GM21717 (cell line): ENCODE measurements around the gene TNFRSF18.
"Not testable (repeated sequence)": the region's sequence is repeated elsewhere in the genome, so short reads cannot be mapped to it uniquely, and the experiment has no call there.

ENCODE experiments used
- ATAC-seq: cut with Tn5 transposase; IDR thresholded peaks from one replicate; pipeline ENCODE4 v1.9.1; 2021; ENCODE audit warnings: mild to moderate bottlenecking, moderate library complexity; ENCODE audit not compliant: unreplicated experiment

TNFRSF18 gene, protein sequence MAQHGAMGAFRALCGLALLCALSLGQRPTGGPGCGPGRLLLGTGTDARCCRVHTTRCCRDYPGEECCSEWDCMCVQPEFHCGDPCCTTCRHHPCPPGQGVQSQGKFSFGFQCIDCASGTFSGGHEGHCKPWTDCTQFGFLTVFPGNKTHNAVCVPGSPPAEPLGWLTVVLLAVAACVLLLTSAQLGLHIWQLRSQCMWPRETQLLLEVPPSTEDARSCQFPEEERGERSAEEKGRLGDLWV

DNA sequence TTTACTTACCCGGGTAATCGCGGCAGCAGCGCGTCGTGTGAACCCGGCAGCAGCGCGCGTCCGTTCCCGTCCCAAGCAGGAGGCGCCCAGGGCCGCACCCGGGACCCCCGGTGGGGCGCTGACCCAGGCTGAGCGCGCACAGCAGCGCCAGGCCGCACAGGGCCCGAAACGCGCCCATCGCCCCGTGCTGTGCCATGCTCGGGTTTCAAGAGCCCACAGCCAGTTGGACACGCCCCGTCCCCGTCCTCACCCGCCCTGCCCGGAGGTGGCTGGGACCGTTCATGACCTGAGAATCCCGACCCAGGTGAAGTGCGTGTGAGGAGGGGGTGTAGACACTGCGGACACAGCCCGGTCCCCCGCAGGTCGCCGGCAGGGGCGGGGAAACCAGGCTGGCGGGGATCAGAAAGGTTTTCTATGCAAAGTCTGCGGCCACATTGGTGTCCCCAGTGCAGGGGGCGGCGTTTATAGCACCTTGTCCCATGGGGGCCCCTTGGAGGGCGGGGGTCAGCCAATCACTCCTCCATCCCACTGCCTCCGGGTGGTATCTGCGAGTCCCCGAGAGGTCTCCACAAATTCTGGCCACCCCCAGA lies at the start of gene TNFRSF18:
Gene TNFRSF18, minus strand, starts transcription at position 217 of the 590 bp plus-strand sequence. Its CDS starts 21 bp downstream, at position 196.
- no peak for ATAC-seq

DNA sequence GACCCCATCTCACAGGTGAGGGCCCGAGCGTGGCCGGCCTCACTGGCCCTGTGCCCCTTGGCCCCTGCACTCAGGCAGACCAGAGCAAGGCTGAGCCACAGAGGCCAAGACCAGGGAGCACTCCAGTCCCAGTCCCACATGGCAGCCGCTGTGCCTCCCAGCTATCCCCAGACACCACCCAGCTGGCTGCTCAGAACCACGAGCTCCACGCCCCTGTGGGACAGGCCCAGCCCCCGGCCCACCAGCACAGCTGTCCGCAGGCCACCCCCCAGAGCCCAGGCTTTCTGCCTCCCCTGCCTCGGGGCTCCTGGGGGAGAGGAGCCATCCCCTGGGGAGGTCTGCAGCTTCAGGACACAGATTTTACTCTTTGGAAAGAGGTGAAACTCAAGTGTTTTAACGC lies 49.2 kb upstream of the TNFRSF18 start:
- ATAC-seq = no peak

DNA sequence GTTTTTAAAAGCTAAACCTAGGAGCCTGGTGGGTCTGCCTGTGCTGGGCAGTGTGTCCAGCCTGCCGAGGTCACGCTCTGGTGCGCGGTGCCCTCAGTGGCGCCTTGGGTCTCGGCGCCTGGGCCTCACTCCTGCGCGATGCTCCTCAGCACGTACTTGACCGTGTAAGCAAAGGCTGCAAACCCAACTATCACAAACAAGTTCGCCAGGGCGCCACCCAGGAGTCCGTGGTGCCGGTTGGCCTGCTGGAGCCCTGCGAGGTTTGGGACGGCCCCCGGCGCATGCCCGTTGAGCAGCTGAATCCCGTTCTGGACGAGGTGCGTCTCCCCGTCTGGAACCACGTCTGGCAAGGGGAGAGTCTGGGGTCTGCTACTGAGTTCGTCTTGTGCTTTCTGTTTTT lies 48.7 kb upstream of the TNFRSF18 start:
- no peak for ATAC-seq

DNA sequence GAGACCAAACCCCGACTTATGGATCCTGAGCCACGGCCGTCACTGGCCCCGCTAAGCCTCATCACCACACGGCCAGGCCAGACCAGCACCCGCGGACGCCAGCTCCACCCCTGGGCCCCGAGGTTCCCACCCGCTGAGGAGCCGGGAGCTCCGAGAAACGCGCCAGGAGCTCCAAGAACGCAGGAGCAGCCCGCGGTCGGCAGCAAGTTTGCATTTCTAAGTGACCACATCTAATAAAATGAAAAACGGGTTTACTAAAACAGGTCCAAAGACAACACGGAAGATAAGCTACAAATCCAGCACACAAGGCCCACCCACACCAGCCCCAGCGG lies 48.2 kb upstream of the TNFRSF18 start:
- no peak for ATAC-seq

DNA sequence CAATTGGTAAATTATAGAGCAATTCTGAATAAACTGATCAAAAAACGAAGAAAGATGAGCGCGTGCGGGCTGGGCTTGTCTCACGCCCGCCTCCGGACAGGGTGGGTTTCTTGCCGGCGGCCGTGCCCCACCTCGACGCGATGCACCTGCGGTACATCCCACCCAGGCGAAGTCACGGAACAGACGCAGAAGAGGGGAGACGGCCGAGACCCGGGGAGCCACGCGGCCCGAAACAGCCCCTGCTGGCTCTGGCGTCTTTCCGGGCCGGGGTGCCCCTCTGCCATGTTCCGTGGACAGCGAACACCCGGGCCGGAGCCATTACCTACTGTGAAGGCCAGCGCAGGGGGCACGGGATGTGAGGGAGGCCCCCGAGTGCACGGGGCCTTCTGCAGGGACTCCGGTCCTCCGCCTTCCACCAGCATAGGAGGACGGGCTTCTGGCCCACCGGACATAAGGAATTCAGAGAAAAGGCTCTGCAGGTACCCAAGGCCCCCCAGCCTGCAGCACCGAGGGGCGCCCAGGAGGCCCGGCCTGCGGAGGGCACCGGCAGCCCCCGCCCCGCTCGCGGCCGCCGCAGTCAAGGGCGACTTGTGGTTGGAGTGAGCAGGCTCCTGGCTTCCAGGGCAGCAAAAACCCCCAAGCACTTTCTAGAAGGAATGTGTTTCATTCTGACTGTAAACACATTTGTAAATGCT lies 47.7 kb upstream of the TNFRSF18 start:
- ATAC-seq = no peak

DNA sequence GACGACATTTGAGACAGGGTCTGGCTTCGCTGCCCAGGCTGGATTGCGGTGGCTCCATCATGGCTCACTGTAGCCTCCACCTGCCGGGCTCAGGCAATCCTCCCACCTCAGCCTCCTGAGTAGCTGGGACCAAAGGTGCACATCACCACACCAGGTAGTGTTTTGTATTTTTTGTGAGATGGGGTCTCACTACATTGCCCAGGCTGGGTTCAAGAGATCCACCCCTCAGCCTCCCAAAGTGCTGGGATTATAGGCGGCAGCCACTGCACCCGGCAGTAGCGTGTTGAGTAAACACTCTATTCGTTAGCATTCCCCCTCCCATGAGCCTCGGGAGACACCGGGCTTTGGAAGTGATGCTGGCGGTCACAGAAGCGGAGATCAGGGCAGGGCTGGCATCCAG lies 46.9 kb upstream of the TNFRSF18 start:
- ATAC-seq = no peak

DNA sequence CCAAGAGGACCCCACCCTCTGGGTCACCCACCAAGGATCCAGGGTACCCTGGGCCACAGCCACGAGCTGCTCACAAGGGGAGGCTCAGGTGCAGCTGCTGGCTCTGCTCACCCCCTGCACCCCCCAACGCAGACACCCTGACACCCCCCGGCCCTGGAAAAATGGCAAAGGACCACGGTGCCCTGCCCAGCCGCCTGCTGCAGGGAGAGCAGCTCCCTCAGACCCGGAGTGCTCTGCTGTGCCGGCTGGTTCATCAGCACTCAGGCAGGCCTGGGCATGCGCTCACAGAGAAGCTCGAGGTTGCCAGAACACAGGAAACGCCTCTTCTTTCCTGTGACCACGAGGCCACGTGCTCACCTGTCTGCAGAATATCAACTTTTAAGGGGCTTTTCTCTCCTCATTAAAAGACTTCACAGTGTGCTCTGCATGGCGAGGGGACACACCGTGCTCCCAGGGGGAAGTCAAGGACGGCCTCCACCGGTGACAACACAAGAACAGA lies 44.4 kb upstream of the TNFRSF18 start:
- ATAC-seq = no peak

DNA sequence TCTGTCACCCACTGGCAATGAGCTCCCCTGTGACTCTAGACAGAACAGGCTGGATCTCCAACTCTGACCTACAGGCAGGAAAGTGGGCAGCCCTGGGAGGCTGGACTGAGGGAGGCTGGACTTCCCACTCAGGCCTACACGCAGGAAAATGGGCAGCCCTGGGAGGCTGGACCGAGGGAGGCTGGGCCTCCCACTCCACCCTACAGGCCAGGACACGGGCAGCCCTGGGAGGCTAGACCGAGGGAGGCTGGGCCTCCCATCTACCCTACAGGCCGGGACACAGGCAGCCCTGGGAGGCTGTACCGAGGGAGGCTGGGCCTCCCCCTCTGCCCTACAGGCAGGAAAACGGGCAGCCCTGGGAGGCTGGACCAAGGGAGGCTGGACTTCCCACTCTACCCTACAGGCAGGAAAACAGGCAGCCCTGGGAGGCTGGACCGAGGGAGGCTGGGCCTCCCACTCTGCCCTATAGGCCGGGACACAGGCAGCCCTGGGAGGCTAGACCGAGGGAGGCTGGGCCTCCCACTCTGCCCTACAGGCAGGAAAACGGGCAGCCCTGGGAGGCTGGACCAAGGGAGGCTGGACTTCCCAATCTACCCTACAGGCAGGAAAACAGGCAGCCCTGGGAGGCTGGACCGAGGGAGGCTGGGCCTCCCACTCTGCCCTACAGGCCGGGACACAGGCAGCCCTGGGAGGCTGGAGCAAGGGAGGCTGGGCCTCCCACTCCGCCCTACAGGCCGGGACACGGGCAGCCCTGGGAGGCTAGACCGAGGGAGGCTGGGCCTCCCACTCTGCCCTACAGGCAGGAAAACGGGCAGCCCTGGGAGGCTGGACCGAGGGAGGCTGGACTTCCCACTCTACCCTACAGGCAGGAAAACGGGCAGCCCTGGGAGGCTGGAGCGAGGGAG lies 41.9 kb upstream of the TNFRSF18 start:
- ATAC-seq = not testable (repeated sequence)

DNA sequence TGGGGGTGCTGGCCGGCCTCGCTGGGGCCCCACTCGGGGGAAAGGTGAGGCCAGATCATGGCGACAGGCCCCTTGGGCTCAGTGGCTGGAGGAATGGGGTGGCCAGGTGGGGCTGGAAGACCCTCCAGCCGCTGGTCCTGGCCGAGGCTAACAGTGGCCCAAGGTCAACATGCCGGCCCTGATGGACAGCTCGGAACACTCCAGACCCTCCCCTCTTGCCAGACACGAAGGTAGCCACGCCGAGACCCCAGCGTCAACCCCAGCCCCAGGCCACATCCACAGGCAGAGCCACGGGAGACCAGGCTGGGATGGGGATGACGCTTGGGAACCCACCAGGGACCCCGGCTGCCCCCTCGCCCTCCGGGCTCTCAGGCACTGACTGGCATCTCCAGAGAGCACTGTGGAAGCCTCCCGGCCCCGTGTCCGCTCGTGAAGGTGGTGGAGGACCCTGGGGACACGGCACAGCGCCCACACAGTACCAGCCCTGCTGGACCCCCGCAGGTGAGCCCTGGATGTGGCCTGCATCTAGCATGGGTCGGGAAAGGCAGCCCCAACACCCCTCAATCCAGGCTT lies 41.0 kb upstream of the TNFRSF18 start:
- no peak for ATAC-seq

DNA sequence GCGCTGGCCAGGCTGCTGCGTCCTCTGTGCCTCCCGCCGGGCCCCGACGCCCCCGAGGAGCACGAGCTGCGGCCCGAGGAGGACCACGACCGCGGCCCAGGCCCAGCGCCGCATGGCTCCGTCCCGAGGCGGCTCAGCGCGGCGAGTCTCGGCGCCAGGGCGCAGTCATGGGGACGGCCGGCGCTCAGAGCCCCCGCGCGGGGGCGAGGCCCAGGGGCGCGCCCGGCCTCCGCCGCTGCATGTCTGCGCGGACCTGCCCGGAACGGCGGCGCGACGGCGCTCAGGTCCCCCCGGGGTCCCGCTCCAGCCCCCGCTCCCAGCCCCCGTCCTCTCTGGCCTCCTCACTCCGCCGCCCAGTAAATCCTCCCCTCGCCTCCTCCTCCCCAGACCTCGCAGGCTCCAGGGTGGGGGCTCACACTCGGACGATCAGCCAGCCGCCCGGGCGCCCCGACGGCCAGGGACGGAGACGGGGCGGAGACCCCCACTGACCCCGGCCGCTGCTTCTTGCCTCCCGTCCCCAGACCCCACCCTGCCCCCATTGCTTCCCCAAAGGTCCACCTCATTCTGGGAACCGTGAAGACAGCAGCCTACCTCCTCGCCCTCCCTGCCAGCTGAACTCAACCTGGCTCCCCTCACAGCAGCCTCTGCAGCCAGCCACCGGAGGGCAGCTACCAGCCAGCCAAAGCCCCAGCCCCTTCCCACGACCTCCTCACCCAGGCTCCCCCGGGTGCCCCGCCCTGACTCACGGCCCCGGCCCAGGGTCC lies 40.4 kb upstream of the TNFRSF18 start, which contains the start of gene C1QTNF12:
Gene C1QTNF12, minus strand, starts transcription at position 146 of the 764 bp plus-strand sequence. Its CDS starts 32 bp downstream, at position 114.
- no peak for ATAC-seq

DNA sequence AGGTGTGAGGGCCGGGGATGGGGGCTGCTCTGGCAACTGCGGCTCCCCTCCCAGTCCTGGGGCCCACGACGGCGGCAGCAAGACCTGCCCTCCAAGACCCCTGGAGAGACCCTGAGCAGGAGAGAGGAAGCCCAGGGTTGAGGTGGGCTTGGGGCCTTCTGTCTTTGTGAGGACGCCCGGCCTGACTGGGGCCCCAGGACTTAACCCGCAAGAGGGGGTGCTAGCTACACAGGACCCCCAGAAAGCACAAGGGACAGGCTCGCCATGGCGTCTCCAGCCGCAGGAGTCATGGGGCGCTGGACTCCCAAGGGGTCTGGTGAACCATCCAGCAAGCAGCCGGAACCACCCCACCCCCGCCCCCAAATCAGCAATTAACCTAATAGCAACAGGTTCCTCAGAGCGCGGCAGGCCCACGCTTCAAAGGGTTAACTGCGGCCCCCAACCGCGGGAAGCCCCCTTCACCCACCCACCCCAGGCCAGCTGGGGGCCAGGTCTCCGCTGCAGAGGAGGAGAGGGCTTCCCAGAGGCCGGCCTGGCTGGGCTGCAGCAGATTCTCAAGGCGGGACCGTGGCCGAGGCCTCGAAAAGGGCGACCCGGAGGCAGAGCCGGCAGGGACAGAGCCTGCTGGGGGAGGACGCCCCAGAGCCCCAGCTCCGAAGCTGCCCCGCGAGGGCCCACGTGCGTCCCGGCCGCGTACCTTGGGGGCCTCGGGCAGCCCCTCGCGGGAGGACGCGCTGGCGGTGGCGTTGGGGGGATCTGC lies 39.6 kb upstream of the TNFRSF18 start:
- no peak for ATAC-seq

DNA sequence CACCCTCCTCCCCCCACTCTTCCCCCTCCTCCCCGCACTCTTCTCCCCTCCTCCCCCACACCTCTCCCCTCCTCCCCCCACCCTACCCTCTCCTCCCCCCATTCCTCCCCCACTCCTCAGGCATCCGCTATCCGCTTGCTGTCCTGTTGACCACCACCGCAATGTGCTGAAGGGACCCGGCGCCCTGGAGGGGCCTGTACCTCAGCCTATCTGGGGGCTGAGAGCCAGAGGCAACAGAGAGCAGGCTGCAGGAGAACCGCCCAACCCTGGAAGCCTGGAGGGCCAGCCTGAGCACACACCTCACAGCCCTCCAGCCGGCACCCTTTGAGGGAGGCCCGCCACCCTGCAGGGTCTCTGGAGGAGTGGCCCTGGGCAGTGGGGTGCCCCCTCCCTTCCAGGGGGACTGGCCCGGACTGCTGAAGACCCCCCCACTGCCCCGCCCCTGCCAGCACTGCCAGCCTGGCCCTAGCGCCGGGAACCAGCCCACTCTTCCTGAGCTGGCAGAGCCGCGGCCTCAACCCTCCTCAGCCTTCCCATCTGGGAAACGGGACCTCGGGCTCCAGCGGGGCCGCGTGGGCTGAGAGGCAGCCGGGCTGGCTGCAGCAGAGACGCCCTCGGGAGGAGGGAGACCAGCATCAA lies 38.9 kb upstream of the TNFRSF18 start:
- ATAC-seq = no peak

DNA sequence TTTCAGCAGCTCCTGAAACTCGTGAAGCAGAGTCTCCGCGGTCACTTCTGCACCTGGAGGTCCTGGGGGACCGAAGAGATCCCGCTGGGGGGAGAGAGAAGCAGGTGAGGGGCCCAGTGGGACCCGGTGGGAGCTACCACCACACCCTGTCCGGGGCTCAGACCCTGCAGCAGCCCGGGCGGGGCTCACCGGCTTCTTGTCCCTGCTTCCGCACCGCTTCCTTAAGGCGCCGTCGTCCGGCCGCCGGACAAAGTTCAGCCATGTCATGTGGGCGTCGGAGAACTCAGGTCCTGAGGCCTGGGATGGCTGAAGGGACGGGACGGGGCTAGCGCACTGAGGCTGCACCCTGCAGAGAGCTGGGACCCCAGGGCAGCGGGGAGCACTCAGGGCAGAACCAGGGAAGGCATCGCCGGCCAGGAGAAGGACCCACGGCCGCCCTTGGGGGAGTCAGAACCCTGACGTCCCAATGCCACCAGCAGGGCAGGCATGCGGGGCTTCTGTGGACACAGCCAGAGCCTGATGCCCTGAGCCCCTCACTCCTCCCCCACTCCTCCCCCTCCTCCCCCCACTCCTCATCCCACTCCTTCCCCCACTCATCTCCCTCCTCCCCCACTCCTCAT lies 37.9 kb upstream of the TNFRSF18 start:
- no peak for ATAC-seq

DNA sequence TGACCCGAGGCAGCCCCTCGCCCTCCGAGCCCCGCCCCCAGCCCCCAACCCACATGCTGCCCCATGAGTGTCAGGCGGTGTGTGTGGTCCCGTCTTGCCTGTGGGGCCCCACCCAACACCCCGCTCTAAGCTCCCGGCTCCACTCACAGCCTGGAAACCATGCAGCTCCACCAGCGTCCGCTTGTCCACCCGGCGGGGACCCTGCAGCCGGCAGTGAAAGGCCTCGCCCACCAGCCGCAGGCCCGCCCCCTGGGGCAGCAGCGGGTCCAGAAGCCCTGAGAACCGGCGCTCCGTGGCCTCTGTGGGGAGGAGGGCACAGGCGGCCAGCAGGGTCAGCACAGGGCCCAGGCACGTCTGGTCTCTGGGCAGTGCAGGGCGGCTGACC lies 37.4 kb upstream of the TNFRSF18 start:
- no peak for ATAC-seq

DNA sequence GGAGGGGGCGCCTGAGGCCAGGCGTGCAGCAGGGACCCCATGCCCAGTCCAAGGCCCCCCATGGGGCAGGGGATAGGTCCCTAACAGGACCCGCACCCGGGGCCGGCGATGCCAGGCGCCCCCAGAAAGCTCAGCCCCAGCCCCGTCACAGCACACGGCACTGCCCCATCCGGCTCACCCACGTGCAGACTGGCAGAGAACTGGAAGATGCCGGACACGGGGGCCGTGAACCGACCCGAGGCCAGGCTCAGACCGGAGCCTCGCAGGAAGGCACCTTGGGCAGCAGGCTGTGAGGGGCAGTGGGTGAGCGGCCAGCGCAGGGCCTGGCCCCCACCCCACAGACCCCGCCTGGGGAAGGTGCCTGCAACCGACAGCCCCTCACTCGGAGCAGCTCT lies 36.9 kb upstream of the TNFRSF18 start:
- no peak for ATAC-seq

DNA sequence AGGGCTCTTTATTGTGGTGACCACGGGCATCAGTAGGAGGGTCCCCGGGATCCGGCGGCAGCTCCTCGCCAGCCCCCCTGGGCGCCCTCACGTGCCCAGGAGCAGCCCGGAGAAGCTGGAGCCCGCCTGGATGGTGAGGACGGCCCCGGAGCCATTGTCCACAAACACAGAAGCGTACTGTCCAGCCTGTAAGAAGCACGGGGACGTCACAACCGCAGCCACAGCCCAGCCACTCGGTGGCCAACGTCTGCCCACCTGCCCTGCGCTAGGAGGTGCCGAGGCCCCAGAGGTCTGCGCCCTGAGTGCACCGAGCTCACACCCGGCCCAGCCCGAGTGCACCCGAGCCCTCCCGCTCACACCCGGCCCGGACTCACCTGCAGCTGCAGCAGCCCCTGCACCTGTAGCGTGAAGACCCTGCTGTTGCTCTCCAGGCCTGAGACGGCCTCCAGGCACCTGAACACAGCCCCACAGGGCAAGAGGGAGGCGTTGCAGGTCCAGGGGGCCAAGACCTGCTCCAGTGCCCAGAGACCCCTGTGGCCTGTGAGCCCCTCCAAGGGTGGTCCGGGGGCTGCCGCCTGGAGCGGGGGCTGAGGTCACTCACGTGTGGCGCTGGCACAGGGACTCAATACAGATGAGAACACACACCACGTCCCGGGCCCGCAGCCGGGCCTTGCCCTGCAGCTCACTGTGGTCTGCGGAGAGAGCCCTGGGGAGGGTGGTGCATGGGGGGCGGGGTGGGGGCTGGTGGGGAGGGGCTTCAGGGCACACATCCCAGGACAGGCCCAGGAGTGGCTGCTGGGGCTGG lies 36.3 kb upstream of the TNFRSF18 start:
- ATAC-seq = no peak

DNA sequence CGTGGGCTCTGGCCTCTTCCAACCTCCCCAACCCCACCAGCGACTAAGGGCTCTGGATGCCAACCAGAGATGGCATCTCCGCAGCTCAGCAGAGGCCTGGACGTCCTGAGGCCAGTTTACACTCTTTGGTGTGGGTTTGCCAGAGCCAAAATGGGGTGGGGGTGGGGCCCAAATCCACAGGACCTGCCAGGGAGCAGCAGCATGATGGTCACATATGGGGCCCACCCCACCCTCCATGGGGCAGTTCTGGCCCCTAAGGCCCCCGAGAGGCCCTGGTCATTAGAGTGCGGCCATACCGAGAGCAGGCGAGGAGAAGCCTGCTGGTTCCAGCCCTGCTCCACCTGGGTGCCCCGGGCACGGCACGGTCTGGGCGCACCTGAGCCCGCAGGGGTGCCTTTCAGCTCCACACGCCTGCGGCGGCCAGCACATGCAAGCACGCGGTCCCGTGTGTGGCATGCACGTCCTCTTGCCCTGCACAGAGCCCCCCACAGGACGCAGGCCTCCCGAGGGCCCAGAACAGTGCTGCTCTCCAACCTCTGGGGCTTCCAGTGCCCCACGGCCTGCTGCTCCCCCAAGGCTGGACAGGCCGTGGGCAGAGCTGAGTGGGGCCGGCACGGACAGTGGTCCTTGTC lies 35.3 kb upstream of the TNFRSF18 start:
- no peak for ATAC-seq
